Vagina (tissue), 2 donors: Measurements from ENCODE around the gene GLCCI1. TPM values are rescaled to one million over a fixed set of nuclear protein-coding genes. Genes with fewer than 3 reads are reported as not detected.

Experiments used
- DNase-seq, 2 donors: peaks; one replicate each; pipeline ENCODE4 v3.0.0-alpha.2; 2017; ENCODE audit errors: extremely low spot score in 2 of 2
- H3K27ac ChIP-seq: fragments of 200-600 bp; sonication (generic); one replicate; pipeline ENCODE4 v1.5.1; 2019
- H3K27me3 ChIP-seq: fragments of 200-600 bp; sonication (generic); one replicate; pipeline ENCODE4 v1.5.1; 2019
- H3K36me3 ChIP-seq, 2 donors: fragments of 200-600 bp; sonication (generic); one replicate each; pipeline ENCODE4 v1.5.1; 2017 to 2019
- H3K4me1 ChIP-seq: fragments of 200-600 bp; sonication (generic); one replicate; pipeline ENCODE4 v1.5.1; 2019
- H3K4me3 ChIP-seq, 2 donors: fragments of 200-600 bp; sonication (generic); 1 replicate in 1 of 2; 2 replicates in 1 of 2; pipeline ENCODE4 v1.5.1; 2016 to 2019
- H3K9me3 ChIP-seq: fragments of 200-600 bp; sonication (generic); one replicate; pipeline ENCODE4 v1.5.1; 2019
- CTCF ChIP-seq, 3 experiments: fragments of 450-650 bp in 2 of 3; fragments of 200-600 bp in 1 of 3; sonication (generic) in 1 of 3; IDR thresholded peaks; one replicate each; pipeline ENCODE4 v1.5.1; 2017 to 2019; ENCODE audit warnings: antibody characterized with exemption in 3 of 3, mild to moderate bottlenecking in 2 of 3, moderate library complexity in 2 of 3
- POLR2A ChIP-seq, 2 donors: fragments of 450-650 bp; IDR thresholded peaks; one replicate each; pipeline ENCODE4 v1.6.1; 2017; ENCODE audit warnings: antibody characterized with exemption in 2 of 2, mild to moderate bottlenecking in 2 of 2, moderate library complexity in 2 of 2
- POLR2AphosphoS5 ChIP-seq, 2 donors: sonication (generic); formaldehyde crosslinking; IDR thresholded peaks; one replicate each; pipeline ENCODE4 v1.9.0; 2017; ENCODE audit warnings: antibody characterized with exemption in 2 of 2, mild to moderate bottlenecking in 2 of 2, low read depth in 1 of 2; ENCODE audit not compliant: insufficient read depth in 1 of 2
- intact Hi-C: fragments of 100-400 bp; cut with DNase I; formaldehyde crosslinking; loops from one replicate; pipeline ENCODE4 v1.15.1; 2023
- total RNA-seq: library from RNA; depleted of rRNA; stranded (reverse); fragments of >200 nt; gene quantifications from one replicate; pipeline ENCODE4 v1.2.3, GENCODE V29; 2016

GLCCI1 gene
- total RNA-seq, 1 donor from 2014 or later, result 9.1 TPM

- no peaks in the 10 kb centered on the region for H3K4me1 ChIP-seq
- no peak overlapping the region for H3K27ac ChIP-seq
- no peak for DNase-seq
- H3K4me3 ChIP-seq, result no peak overlapping the region
- no peaks in the 10 kb centered on the region for H3K27me3 ChIP-seq
- no peaks in the 10 kb centered on the region for H3K36me3 ChIP-seq
- H3K9me3 ChIP-seq, result no peaks in the 10 kb centered on the region
- intact Hi-C loops, result no loop called here
- TF ChIP-seq POLR2AphosphoS5 (IDR thresholded peaks at IDR 0.05; ENCODE audit: insufficient read depth in 1 of 2, low read depth in 1 of 2) (no peak), CTCF (IDR thresholded peaks at IDR 0.05) (no peak), POLR2A (IDR thresholded peaks at IDR 0.05) (no peak)
Observed at GRCh38 chr7:8015746-8016120, 47.1 kb downstream of the GLCCI1 start.

- Histone ChIP-seq H3K4me3 (no peak overlapping the region), H3K27me3 (no peaks in the 10 kb centered on the region), H3K4me1 (no peaks in the 10 kb centered on the region), H3K27ac (no peak overlapping the region), H3K36me3 (no peaks in the 10 kb centered on the region), H3K9me3 (no peaks in the 10 kb centered on the region)
- no peak for DNase-seq
- TF ChIP-seq POLR2A (IDR thresholded peaks at IDR 0.05) (no peak), POLR2AphosphoS5 (IDR thresholded peaks at IDR 0.05; ENCODE audit: insufficient read depth in 1 of 2, low read depth in 1 of 2) (no peak), CTCF (IDR thresholded peaks at IDR 0.05) (no peak)
- intact Hi-C loops, result no loop called here
Observed at GRCh38 chr7:8017423-8017822, 48.8 kb downstream of the GLCCI1 start.

- H3K9me3 ChIP-seq, result no peaks in the 10 kb centered on the region
- no peaks in the 10 kb centered on the region for H3K4me1 ChIP-seq
- DNase-seq, result no peak
- H3K27ac ChIP-seq, result no peak overlapping the region
- H3K4me3 ChIP-seq, result no peak overlapping the region
- H3K36me3 ChIP-seq, result no peaks in the 10 kb centered on the region
- no peaks in the 10 kb centered on the region for H3K27me3 ChIP-seq
- intact Hi-C loops, result no loop called here
- TF ChIP-seq CTCF (IDR thresholded peaks at IDR 0.05) (no peak), POLR2AphosphoS5 (IDR thresholded peaks at IDR 0.05; ENCODE audit: insufficient read depth in 1 of 2, low read depth in 1 of 2) (no peak), POLR2A (IDR thresholded peaks at IDR 0.05) (no peak)
Observed at GRCh38 chr7:8018961-8019360, 50.4 kb downstream of the GLCCI1 start.

GRCh38 chr7:8022628-8023027, 54.0 kb downstream of the GLCCI1 start:
- no peak for TF ChIP-seq POLR2A (IDR thresholded peaks at IDR 0.05)
- no peak for TF ChIP-seq POLR2AphosphoS5 (IDR thresholded peaks at IDR 0.05; ENCODE audit: insufficient read depth in 1 of 2, low read depth in 1 of 2)
- TF ChIP-seq CTCF (IDR thresholded peaks at IDR 0.05), result no peak
- no peaks in the 10 kb centered on the region for H3K9me3 ChIP-seq
- no peaks in the 10 kb centered on the region for H3K27me3 ChIP-seq
- H3K27ac ChIP-seq, result no peak overlapping the region
- no peak for DNase-seq
- H3K4me3 ChIP-seq, result no peak overlapping the region
- peaks cover 0 to 18% of the 10 kb centered on the region in 2 donors for H3K36me3 ChIP-seq
- intact Hi-C loops, result no loop called here
- no peaks in the 10 kb centered on the region for H3K4me1 ChIP-seq

GRCh38 chr7:8035192-8035591, 66.6 kb downstream of the GLCCI1 start:
- DNase-seq, result no peak

More at GRCh38 chr7:8035192-8035591, 66.6 kb downstream of the GLCCI1 start:
- H3K27me3 ChIP-seq, result no peaks in the 10 kb centered on the region
- H3K9me3 ChIP-seq, result no peaks in the 10 kb centered on the region
- no peaks in the 10 kb centered on the region for H3K4me1 ChIP-seq
- no peak overlapping the region for H3K27ac ChIP-seq
- no peak overlapping the region for H3K4me3 ChIP-seq
- TF ChIP-seq CTCF (IDR thresholded peaks at IDR 0.05) (no peak), POLR2A (IDR thresholded peaks at IDR 0.05) (no peak), POLR2AphosphoS5 (IDR thresholded peaks at IDR 0.05; ENCODE audit: insufficient read depth in 1 of 2, low read depth in 1 of 2) (no peak)
- no peaks in the 10 kb centered on the region for H3K36me3 ChIP-seq
- intact Hi-C loops, result no loop called here
